Measurements from ENCODE around the gene RAPGEF1.
"Not testable (repeated sequence)": the region's sequence is repeated elsewhere in the genome, so short reads cannot be mapped to it uniquely, and the experiment has no call there.

RAPGEF1 gene

GRCh38 chr9:131685753-131686706 lies 53.8 kb downstream of the RAPGEF1 start:
- DNase-seq: no peak

DNA sequence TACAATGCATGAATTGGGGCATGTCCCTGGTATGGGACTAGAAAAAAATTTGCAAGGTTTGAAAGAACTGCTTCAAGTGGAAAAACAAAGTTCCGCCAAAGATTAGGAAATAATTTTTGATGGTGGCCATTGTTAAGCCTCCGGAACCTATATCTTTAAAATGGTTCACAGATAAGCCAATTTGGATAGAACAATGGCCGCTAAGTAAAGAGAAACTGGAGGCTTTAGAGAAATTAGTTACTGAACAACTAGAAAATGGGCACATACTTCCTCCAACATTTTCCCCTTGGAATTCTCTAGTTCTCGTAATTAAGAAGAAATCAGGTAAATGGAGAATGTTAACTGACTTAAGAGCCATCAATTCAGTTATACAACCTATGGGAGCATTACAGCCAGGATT lies 56.8 kb downstream of the RAPGEF1 start:
- not testable (repeated sequence) for DNase-seq

GRCh38 chr9:131682261-131682660 lies 57.6 kb downstream of the RAPGEF1 start:
- DNase-seq: no peak

GRCh38 chr9:131681826-131682225 lies 58.0 kb downstream of the RAPGEF1 start:
- DNase-seq: not testable (repeated sequence)

- DNase-seq: not testable (repeated sequence)
Measured at GRCh38 chr9:131681108-131681507, 58.8 kb downstream of the RAPGEF1 start.

DNA sequence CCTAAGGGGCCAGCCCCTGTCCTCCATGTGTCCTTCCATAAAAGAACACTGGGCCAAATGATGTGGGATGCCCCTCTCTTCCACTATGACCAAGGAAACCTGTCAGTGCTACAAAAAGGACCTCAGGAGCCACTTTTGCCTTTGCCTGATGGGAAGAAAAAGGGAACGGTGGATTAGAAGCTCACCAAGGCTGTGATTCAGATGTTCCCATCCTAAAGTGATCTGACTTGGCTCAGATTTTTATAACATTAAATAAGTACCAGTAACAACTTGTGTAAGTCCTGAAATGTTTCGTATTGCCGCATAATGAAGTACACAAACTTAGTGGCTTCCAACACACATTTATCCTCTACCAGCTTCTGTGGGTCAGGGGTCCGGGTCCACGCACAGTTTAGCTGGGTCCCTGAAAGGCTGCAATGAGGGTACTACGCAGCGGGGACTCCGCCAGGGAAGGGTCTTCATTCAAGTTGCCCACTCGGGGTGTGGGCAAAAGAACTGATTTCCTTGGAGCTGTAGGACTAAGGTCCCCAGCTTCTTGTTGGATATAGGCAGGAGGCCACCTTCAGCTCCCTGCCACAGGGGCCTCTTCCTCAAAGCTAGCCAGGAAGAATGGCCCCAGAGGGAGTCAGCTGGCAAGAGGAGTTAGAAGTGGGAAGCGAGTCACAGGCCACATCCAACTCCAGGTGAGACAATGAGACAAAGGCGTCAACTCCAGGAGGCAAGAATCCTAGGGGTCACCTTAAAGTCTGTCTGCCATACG lies 60.4 kb downstream of the RAPGEF1 start:
- DNase-seq: no peak

GRCh38 chr9:131678499-131679111 lies 61.3 kb downstream of the RAPGEF1 start:
- no peak for DNase-seq

DNA sequence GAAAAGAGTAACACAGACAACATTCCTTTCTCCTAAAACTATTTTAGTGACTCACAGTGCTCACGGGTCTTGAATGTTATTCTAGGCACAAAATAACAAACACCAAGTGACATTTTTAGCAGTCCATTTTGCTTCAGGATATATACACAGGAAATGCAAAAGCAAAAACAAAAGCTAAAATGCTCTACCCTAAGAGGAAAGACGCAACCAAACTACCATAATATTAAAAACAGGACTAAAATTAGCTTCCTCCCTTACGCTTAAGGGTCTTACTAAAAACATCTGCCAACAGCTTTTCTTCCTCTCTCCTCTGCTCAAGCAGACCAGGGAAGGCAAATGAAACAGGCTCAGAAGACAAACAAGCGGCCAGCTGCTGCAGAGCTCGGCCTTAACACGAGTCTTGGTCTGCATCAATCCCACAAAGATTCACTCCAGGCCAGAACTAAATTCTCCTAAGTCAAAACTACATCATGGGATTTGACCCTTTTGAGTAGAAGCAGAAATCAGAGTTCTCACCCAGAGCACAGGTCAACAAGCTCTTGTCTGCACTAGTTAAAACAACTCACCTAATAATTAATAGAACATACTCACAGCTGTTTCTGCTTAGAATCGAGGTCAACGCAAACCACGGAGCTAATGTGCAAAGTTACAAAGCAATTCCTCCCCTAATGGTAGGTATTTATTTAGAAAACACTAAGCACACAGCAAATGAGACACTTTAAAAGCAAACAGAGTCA lies 62.3 kb downstream of the RAPGEF1 start:
- no peak for DNase-seq

DNA sequence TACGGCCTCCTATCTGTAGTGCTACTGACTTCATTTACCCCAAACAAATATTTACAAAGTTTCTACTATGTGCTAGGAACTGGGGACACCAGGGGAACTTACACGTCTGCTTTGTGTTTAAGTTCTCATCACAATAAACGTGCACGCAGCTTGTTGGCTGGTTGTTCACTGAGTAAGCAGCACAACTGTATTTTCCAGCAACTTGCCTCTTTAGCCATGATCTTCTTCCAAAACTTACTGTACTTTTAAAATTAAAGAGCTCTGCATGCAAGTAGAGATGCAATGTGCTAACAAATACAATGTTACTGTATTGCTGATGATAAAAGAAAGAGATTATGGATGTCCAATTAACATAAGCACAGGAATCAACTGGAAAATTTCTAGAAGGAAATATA lies 62.8 kb downstream of the RAPGEF1 start:
- no peak for DNase-seq

DNA sequence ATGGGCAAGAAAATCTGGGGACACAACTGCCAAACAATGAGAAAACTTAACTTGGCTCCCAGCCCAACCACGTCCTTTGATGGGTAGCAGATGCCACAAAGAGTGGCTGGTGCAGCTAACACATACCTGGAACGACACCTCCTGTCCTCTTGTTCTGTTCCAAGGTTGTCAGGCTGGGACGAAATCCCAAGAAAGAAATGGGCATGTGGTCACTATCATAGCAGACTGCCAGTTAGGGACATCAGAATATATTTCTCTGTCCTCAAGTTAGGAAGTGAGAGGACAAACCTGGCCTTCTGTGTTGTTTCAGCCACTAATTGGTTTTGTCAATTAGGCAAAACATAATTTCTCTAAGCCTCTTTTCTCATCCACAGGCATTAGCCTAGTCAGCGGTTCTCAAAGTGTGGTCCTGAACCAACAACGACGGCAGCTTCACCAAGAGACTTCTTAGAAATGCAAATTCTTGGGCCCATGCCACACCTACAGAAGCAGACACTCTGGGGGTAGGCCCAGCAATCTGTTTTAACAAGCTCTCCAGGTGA lies 63.4 kb downstream of the RAPGEF1 start:
- no peak for DNase-seq

DNA sequence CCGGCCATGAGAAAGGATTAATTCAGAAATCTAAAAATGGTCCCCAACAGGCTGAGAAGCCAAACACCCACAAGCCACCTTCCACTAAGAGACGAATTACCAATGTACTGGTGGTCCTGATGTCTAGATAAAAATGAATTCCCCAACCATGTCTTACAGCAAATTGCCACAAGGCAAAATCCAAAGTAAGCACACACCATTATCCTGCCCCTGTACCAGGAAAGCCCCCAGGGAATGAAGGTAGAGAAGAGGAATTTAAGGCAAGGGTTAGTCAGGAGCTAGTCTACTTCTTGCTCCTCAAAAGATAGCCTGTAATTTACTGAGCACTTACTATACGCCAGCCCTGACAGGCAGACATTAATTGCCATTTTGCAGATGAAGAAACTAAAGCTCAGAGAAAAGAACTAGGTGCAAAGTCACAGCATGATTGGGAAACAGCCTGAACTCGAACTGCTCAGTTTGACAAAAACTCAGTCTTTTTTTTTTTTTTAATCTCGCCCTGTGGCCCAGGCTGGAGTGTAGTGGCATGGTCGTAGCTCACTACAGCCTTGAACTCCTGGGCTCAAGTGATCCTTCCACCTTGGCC lies 64.3 kb downstream of the RAPGEF1 start:
- DNase-seq: no peak

DNA sequence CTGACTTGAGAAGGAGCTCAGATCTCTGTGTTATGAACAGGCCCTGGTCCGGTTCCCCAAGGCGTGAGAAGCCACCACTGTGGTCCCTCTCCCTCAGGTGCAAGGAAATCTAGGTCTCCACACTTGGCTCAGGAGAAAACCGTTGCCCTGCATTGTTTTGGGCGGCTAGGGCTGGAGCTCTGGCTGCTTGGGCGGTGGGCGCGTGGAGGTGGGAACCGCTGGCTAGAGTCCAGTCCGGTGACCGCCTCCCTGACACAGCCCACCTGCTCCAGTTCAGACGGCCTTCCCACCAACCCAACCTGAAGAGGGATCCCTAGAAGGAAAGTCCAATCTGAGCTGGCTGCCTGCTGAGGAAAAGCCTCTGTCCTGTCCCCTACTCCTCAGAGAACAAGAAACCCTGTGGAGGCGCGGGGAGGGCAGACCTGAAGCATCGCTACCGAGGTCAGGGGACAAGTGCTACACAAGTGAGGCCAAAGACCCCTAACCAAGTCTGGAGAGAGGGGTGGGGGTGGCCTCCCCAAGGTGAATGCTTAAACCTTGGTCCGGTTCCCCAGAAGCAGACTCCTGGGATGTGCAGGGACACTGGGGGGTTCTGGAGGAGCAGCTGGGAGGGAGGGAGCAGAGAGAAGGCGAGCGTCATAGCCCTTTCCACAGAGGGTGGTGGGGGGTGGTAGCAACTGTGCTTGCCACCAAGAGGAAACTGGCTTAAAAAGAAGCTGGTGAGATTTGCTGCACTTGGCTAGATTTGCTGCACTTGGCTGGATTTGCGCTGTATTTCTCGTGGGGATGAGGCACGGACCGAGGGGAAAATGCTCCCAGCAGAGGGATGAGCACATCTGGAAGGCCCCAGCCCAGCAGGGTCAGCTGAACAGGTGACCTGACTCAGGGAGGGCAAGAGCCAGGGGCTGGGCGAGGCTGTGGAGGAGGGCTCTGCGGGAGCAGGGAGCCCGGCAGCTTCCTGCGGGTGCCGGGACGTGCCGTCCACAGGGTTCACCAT lies 65.2 kb downstream of the RAPGEF1 start:
- DNase-seq: no peak

DNA sequence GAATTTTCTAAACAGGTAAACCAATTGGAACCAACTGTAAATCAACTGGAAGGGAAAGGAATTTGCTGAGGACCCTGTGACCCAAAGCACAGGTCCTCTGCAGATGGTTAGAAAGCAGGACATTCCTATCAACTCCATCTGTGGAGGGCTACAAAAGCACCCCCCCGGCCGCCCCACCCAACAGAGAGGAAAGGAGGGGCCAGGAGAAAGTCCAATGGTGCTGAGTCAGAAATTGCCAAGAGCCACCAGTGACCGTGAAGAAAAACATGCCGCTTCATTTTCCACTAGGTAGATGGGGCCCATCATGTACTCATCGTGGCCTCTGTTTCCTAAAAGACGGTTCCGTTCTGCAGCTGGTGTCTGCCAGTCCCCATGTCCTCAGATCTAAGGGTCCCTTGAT lies 66.3 kb downstream of the RAPGEF1 start:
- no peak for DNase-seq

GRCh38 chr9:131673068-131673467 lies 66.8 kb downstream of the RAPGEF1 start:
- no peak for DNase-seq

DNA sequence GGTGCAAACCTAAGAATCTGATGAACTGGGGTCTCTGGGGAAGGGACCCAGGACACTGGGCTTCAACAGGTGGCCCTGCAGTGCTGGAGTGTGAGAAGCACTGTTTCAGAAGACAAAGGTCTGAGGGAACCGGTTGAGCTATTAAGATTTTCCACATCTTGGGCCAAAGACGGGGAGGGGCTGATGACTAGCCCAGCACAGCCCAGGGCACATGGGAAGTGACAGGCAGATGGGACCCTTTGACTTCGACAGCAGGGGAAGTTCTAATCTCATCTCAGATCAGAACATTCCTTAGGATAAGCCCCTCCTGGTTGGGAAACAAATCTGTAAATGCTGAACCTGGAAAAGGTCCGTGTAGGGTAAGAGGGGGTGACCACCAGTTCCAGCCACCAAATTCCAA lies 67.4 kb downstream of the RAPGEF1 start:
- no peak for DNase-seq

DNA sequence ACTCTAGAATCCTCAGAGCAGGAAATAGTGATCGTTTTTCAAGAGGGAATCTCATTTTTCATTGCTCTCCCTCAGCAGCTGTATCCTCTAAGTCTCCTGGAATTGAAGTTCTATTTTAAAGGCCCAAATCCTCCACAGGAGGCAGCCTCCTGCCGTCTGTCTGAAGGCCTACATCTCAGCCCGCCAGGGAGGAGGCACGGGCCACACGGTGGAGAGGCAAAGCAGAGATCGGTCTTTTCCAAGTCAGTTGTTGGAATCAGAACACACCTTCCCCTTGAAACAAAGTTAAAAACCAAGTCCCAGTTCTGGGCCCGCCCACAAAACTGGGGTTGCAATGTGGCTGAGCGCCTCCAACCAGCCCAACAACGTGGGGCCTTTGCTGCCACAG lies 68.7 kb downstream of the RAPGEF1 start:
- DNase-seq: no peak

DNA sequence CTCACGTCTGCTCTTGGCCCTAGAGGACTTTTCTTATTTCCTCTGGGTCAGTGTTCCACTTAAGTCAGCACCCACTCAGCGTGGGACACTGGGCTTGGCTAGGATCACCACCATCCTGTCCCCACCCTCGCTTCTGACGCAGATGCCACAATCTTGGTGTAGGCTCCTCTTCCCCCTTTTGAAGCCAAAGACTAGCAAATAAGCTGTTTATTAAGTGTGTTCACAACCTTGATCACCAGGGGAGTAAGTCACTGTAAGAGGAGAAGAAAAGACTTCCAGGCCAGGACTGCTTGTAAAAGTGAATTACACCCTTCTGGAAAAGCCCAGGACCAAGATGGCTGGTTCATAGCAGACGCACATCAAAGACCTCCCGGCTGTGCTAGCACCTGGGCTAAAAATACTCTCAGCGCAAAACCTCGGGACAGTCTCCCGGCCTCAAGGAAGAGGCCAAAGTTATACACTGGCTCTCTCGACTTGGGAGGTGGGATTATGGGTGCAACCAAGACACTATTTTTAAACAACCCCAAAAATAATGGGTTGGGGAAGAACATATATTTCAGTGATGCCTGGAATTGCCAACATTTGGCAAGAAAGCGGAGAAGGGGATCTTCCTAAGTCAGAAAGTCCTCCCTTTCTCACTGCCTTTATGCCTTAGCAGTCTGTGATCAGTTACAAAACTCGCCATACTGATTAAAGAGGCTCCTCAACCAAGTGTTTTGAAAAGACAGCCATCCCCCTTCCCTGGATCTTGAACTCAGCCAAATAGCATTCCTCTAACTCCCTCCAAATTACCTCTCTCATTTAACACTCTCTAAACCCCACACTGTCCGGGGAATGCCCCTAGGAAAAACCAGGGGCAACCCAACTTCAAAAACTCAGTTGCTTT lies 69.4 kb downstream of the RAPGEF1 start:
- peak; percentile 12 for DNase-seq

GRCh38 chr9:131669269-131670157 lies 70.4 kb downstream of the RAPGEF1 start:
- no peak for DNase-seq

Data from midbrain (tissue), 1 donor.